ENCODE measurements around the gene ADGRV1.
"Not testable (repeated sequence)": the region's sequence is repeated elsewhere in the genome, so short reads cannot be mapped to it uniquely, and the experiment has no call there.

ADGRV1 gene

DNA sequence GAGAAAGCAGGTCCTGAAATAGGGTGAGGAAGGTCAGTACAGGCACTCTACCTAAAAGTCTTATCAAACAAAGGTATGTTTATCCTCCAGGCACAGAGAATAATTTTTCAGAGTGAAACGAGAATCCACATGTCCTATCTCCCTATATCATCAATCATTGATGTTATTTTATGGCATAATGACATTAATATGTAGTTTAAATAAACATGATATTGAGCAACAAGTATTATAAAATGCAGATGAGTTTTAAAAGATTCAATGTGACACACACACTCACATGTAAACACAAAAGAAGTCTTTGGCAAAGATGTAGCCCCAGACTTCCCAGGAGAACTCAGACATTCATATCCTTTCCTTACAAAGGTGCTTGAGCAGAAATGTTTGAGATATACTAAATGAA, 389.1 kb downstream of the ADGRV1 start:
- no peak for DNase-seq (ENCODE audit: low read depth)

- DNase-seq (ENCODE audit: low read depth): no peak
Measured at GRCh38 chr5:90948969-90949368, 390.4 kb downstream of the ADGRV1 start.

DNA sequence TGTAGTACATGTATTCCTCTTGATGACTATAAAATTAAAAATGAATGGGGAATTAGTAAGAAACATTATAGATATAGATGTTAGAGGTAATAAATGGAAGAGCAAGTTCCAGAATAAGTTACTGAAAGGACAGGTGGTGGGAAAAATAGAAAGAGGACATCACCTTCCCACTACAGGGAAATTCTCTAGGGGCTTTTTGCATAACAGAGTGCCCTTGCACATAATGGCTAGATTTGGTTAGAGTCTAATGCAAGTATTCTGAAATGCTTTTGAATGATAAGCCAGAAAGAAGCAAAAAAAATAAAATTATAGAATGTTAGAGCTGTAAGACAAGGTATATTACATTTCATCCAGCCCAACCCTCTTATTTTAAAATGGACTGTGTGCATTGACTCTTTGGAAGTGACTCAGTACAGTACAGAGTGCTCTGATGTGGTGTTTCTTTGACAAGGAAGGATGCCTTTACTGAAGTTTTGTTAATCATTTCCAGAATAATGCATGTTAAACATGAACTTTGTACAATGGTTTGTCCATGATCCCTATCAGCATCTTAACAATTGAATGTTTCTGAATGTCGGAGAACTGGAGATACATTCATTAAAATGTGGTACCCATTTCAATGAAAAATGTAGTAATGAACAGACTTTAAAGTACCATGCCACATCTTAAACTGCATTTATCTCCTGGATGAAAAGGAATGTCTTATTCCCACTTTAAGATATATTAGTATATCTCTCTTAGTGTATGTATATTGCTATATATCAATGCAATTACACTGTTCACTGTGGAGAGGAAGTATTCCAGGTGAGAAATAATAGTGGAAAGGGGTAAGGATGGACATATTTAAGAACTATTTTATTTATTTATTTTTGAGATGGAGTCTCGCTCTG, 391.1 kb downstream of the ADGRV1 start:
- DNase-seq (ENCODE audit: low read depth): no peak

DNA sequence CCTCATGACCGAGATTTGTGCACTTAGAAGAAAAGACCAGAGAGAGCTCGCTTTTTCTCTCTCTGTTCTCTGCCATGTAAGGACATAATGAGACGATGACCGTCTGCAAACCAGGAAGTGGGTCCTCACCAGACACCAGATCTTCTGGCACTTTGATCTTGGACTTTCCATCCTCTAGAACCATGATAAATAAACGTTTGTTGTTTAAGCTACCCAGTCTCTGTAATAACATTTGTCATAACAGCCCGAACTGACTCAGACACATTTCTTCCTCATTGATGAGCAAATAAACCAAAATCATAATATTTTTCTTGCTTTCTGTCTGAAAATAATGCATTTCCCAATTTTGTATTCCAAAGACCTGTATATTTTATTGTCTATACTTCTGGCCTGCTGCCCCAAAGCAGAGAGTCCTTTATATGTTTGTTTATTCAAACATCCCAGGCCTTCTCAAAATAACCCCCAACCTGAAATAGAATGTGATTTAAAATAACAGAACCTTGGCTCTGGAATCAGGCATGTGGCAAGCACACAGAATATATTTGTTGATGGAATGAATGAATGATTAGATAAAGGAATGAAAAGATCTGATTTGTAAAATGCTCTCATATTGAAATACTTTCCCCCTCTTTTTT, 396.5 kb downstream of the ADGRV1 start:
- no peak for DNase-seq (ENCODE audit: low read depth)

DNA sequence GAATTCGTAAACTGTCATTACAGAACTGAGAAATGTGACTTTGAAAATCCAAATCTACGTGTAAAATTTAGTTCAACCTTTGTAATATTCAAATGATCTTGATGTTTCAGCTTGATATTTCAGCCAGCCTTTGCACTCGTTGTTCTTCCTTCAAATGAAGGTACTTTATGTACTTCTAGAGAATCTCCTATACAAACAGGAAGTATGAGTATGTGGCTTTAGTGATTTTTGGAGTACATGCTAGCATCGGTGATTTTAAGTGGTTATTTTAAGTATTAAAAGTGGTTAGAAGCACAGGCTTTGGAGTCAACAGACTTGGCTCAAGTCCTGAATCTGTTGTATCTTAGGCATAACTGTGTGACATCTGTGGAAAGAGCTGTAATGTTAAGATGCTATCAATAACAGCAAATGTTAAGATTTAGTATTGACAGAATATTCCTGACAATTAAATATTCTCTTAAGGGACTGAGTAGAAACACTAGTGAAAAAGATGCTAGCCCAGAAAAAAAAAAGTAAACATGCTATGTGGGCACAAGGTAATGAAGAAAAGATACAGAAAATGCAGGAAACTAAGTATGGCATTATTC, 398.0 kb downstream of the ADGRV1 start:
- DNase-seq (ENCODE audit: low read depth): no peak

GRCh38 chr5:90957906-90958305, 399.3 kb downstream of the ADGRV1 start:
- DNase-seq (ENCODE audit: low read depth): no peak

- no peak for DNase-seq (ENCODE audit: low read depth)
Measured at GRCh38 chr5:90959262-90959661, 400.7 kb downstream of the ADGRV1 start.

- no peak for DNase-seq (ENCODE audit: low read depth)
Measured at GRCh38 chr5:90962481-90962880, 403.9 kb downstream of the ADGRV1 start.

DNA sequence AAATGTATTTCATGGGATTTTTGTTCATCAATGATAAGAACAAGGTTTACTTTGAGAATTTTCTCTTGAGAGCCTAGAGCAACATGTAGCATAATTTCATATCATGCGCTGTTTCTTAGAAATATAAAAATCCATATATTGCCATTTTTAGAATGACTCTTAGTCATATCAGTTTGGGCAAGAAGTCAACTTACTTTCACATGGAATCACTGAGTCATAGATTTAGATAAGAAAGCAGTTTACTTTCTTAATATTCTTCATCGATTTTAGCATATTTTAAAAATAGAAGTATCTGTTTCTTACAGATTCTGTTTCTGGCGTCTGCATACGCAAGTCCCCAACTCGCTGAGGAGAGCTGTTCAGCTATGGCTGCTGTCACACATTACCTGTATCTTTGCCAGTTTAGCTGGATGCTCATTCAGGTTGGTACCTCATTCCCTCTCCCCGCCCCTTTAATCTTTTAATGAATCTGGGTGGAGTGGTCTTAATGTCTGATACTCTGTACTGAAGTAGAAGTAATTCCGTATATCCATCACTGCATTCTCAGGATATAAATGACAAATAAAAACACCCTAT, 406.6 kb downstream of the ADGRV1 start:
- no peak for DNase-seq (ENCODE audit: low read depth)

DNA sequence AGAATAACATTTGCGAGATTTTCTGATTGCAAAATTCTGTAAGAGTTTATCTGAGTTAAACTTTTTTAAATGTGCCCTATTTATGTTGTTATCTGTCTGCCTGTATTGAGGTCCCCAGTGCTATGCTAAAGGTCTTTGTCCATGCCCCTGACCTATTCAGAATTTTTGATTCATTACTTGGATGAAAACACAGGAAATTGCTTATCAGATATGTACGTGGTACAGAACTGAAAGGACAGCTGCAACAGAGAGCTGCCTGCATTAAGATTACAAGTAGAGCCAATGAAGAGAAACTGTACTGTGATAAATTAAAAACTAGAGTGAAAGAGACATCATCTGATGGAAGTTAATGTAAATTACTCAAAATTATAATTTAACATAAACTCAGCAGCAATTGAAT, 408.8 kb downstream of the ADGRV1 start:
- DNase-seq (ENCODE audit: low read depth): no peak

DNA sequence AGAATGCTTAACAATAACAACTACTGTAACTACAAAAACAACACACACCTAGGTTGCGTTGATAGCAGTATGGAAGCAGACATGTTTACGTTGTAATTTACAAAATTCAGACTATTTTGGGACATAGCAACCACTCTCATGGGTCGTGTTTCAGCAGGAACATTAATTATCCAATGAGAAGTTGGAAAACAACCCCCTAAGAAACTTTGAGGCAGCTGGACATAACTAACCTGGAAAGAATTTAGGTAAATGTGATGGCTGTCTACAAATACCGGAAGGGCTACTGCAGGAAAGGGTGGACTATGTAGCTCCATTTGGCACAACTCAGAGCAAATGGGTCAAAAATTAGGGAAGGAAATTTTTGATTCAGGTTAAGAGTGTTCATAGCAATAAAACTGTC, 409.3 kb downstream of the ADGRV1 start:
- DNase-seq (ENCODE audit: low read depth): no peak

- no peak for DNase-seq (ENCODE audit: low read depth)
Measured at GRCh38 chr5:90968319-90968718, 409.7 kb downstream of the ADGRV1 start.

DNA sequence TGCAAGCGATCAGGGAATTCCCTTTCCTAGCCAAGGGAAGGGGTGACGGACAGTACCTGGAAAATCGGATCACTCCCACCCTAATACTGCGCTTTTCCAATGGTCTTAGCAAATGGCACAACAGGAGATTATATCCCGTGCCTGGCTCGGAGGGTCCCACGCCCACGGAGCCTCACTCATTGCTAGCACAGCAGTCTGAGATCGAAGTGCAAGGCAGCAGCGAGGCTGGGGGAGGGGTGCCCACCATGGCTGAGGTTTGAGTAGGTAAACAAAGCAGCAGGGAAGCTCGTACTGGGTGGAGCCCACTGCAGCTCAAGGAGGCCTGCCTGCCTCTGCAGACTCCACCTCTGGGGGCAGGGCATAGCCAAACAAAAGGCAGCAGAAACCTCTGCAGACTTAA, 411.3 kb downstream of the ADGRV1 start:
- not testable (repeated sequence) for DNase-seq (ENCODE audit: low read depth)

DNA sequence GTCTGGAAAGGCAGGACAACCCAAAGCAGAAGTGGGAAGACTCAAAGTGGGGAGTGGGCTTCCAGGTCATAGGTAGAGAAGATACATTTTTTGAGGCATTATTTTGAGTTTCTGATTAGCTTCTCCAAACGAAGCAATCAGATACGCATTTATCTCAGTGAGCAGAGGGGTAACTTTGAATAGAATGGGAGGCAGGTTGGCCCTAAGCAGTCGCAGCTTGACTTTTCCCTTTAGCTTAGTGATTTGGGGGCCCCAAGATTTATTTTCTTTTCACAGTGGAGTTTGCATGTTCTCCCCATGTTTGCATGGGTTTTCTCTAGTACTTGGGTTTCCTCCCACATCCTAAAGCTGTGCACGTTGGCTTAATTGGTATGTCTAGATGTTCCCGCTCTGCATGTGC, 422.6 kb downstream of the ADGRV1 start:
- DNase-seq (ENCODE audit: low read depth): no peak

DNA sequence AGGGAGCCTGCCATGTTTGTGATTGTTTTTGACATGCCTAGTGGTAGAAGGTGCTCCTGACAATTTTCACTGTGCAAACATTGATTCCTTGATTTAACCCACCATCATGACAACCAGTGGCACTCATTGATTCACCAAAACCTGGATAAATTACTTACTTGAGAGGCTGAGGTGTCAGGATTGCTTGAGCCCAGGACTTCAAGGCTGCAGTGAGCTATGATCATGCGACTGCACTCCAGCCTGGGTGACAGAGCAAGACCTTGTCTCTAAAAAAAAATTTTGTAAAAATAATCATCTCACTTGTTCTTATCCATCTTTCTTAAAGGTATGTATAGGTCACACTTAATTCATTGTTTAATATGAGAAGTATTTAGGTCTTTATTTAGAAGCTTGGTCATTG, 423.2 kb downstream of the ADGRV1 start:
- no peak for DNase-seq (ENCODE audit: low read depth)

- no peak for DNase-seq (ENCODE audit: low read depth)
Measured at GRCh38 chr5:90982576-90982975, 424.0 kb downstream of the ADGRV1 start.

GRCh38 chr5:90983148-90983547, 424.6 kb downstream of the ADGRV1 start:
- no peak for DNase-seq (ENCODE audit: low read depth)

DNA sequence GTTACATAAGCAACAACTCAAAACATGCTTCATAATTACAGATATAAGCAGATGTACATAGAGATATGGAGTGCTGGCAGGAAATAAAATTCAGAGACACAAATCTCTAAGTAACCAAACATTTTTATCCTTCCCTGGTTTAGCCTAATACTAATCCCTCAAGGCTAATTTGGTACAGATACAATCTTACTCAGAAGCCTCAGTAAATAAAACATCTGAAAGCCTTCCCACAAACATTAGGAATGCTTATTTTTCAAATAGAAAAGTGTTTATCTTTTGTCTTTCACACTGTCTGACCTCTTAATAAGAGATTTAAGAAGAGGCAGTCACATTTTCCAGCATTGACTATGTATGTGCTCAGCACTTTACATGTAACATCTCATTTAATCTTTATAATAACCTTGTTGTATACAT, 425.1 kb downstream of the ADGRV1 start:
- DNase-seq (ENCODE audit: low read depth): no peak

- DNase-seq (ENCODE audit: low read depth): no peak
Measured at GRCh38 chr5:90985341-90985740, 426.7 kb downstream of the ADGRV1 start.

GRCh38 chr5:90987726-90988125, 429.1 kb downstream of the ADGRV1 start:
- no peak for DNase-seq (ENCODE audit: low read depth)

DNA sequence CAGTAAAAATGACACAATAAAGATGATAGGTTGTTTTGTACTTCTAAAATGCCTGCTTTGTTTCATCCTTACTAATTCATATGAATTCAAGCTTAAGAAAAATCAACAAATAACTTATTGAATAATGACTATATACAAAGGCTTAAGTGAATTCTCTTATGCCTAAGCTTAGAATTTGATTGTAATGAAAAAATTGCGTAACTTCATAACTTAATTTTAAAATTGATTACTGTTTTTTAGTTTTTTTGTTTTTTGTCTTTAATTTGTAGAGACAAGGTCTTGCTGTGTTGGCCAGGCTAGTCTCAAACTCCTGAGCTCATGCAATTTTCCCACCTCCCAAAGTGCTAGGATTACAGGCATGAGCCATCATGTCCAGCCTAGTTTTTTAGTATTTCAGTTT, 432.6 kb downstream of the ADGRV1 start:
- no peak for DNase-seq (ENCODE audit: low read depth)

GRCh38 chr5:90994796-90995195, 436.2 kb downstream of the ADGRV1 start:
- no peak for DNase-seq (ENCODE audit: low read depth)

- no peak for DNase-seq (ENCODE audit: low read depth)
Measured at GRCh38 chr5:90996089-90996488, 437.5 kb downstream of the ADGRV1 start.

All from activated T-cell treated with anti-CD3 and anti-CD28 coated beads for 1 hour (primary cell).